DOHH2 (cell line): ENCODE measurements around the gene SLC13A2.

Experiments
- H3F3A ChIP-seq: fragments of 200-600 bp; sonication (generic), shearing (Covaris generic); 2 replicates; pipeline ENCODE4 v1.6.0; 2016; ENCODE audit warnings: antibody characterized with exemption, mild to moderate bottlenecking; ENCODE audit not compliant: control insufficient read depth, insufficient read depth
- H3K27ac ChIP-seq: fragments of 200-600 bp; sonication (generic); 2 replicates; pipeline ENCODE4 v1.5.1; 2014; ENCODE audit warnings: low read depth, mild to moderate bottlenecking, low read length, moderate library complexity
- H3K27me3 ChIP-seq: fragments of 200-600 bp; sonication (generic); 2 replicates; pipeline ENCODE4 v1.6.1; 2014; ENCODE audit warnings: mild to moderate bottlenecking, low read length, mixed read lengths; ENCODE audit not compliant: control insufficient read depth
- H3K36me3 ChIP-seq: fragments of 200-600 bp; sonication (generic); 2 replicates; pipeline ENCODE4 v1.6.1; 2014; ENCODE audit warnings: mild to moderate bottlenecking, low read length, moderate library complexity, mixed read lengths; ENCODE audit not compliant: control insufficient read depth
- H3K4me1 ChIP-seq: fragments of 200-600 bp; sonication (generic); 2 replicates; pipeline ENCODE4 v1.6.1; 2014; ENCODE audit warnings: mild to moderate bottlenecking, low read length, mixed read lengths; ENCODE audit not compliant: control insufficient read depth
- H3K4me2 ChIP-seq: fragments of 200-600 bp; sonication (generic); 2 replicates; pipeline ENCODE4 v1.6.0; 2014; ENCODE audit warnings: mild to moderate bottlenecking, low read length, moderate library complexity
- H3K4me3 ChIP-seq: fragments of 200-600 bp; sonication (generic); 2 replicates; pipeline ENCODE4 v1.5.1; 2014; ENCODE audit warnings: mild to moderate bottlenecking, low read length, mixed read lengths
- H3K79me2 ChIP-seq: fragments of 200-600 bp; sonication (generic); 2 replicates; pipeline ENCODE4 v1.6.1; 2014; ENCODE audit warnings: mild to moderate bottlenecking, low read length, mixed read lengths; ENCODE audit not compliant: control insufficient read depth
- H3K9me2 ChIP-seq: fragments of 200-600 bp; sonication (generic); replicated peaks from 2 replicates; pipeline ENCODE4 v1.6.1; 2014; ENCODE audit warnings: mild to moderate bottlenecking, low read length, mixed read lengths; ENCODE audit not compliant: control insufficient read depth
- H3K9me3 ChIP-seq: fragments of 200-600 bp; sonication (generic); 2 replicates; pipeline ENCODE4 v1.6.1; 2014; ENCODE audit warnings: antibody characterized with exemption, low read length, mixed read lengths; ENCODE audit not compliant: control insufficient read depth, insufficient read depth
- H4K20me1 ChIP-seq: fragments of 200-600 bp; sonication (generic); 2 replicates; pipeline ENCODE4 v1.6.0; 2014; ENCODE audit warnings: low read depth, mild to moderate bottlenecking, antibody characterized with exemption, low read length, moderate library complexity; ENCODE audit not compliant: control insufficient read depth, insufficient read depth
- CTCF ChIP-seq: fragments of 200-600 bp; sonication (generic); IDR thresholded peaks from one replicate; pipeline ENCODE4 v1.5.1; 2014; ENCODE audit warnings: antibody characterized with exemption, mild to moderate bottlenecking, low read depth, low read length; ENCODE audit not compliant: poor library complexity, severe bottlenecking
- EZH2phosphoT487 ChIP-seq: fragments of 200-600 bp; sonication (generic); IDR thresholded peaks from 2 replicates; pipeline ENCODE4 v1.6.1; 2017; ENCODE audit warnings: borderline replicate concordance, mild to moderate bottlenecking, antibody characterized with exemption, low read length, moderate library complexity, mixed read lengths

Gene SLC13A2

DNA sequence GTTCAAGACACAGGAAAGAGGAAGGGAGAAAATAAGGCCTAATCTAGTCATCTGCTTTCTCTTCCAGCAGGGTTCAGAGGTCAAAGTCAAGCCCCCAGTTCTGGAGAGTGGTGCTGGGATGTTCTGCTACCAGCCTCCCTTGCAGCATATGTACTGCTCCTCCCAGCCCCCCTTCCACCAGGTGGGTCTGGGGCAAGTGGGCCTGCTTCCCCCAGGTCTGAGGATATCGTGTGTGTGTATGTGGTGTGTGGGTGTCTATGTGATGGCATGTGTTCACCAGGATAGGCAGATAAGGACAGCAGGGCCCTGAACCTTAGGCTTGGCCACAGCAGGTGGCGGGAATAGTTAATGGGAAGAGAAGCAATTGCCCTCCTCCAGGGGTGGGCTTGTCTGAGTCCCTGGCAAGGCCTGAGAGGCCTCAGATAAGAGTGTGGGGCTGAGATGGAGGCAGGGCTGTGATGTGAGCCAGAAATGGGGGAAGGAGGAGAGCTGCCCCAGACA is 53.8 kb downstream of the SLC13A2 start:
- no peaks in the 10 kb centered on the region for H3K9me2 ChIP-seq
- no peak for TF ChIP-seq CTCF
- TF ChIP-seq EZH2phosphoT487, result no peak
- peaks cover 5% of the 10 kb centered on the region; the same call in 1 of the 2 replicates for H3K27me3 ChIP-seq
- H3K79me2 ChIP-seq, result no peaks in the 10 kb centered on the region
- no peak overlapping the region for H3K27ac ChIP-seq
- H4K20me1 ChIP-seq, result no peaks in the 10 kb centered on the region
- no peak overlapping the region for H3K4me3 ChIP-seq
- H3K4me2 ChIP-seq, result no peak overlapping the region
- H3K9me3 ChIP-seq, result no peaks in the 10 kb centered on the region
- H3K36me3 ChIP-seq, result no peaks in the 10 kb centered on the region
- H3F3A ChIP-seq, result no peaks in the 10 kb centered on the region
- H3K4me1 ChIP-seq, result no peaks in the 10 kb centered on the region

DNA sequence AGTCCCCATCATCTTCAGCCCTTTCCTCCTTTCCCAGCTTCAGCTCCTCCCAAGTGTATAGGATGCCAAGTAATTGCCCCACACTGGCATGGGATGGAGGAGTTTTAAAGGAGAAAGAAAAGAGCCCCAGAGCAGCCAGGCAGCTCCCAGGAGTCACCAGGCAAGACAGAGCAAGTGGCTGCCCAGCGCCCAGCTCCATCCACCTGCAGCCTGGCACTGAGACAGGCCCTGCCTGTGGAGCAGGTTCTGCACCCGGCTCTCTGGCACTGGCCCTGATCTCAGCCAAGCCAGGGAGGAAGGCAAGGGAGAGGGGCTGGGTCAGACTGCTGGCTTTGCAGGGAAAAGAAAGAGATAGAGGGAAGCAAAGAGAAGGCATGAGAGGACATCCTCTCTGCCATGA is 54.4 kb downstream of the SLC13A2 start:
- no peaks in the 10 kb centered on the region for H3K4me1 ChIP-seq
- no peaks in the 10 kb centered on the region for H3F3A ChIP-seq
- H3K9me2 ChIP-seq, result no peaks in the 10 kb centered on the region
- no peak overlapping the region for H3K4me2 ChIP-seq
- H3K4me3 ChIP-seq, result no peak overlapping the region
- H3K79me2 ChIP-seq, result no peaks in the 10 kb centered on the region
- H3K27ac ChIP-seq, result no peak overlapping the region
- TF ChIP-seq CTCF (no peak), EZH2phosphoT487 (no peak)
- H3K36me3 ChIP-seq, result no peaks in the 10 kb centered on the region
- H4K20me1 ChIP-seq, result no peaks in the 10 kb centered on the region
- H3K27me3 ChIP-seq, result peaks cover 5% of the 10 kb centered on the region; the same call in 1 of the 2 replicates
- H3K9me3 ChIP-seq, result no peaks in the 10 kb centered on the region

DNA sequence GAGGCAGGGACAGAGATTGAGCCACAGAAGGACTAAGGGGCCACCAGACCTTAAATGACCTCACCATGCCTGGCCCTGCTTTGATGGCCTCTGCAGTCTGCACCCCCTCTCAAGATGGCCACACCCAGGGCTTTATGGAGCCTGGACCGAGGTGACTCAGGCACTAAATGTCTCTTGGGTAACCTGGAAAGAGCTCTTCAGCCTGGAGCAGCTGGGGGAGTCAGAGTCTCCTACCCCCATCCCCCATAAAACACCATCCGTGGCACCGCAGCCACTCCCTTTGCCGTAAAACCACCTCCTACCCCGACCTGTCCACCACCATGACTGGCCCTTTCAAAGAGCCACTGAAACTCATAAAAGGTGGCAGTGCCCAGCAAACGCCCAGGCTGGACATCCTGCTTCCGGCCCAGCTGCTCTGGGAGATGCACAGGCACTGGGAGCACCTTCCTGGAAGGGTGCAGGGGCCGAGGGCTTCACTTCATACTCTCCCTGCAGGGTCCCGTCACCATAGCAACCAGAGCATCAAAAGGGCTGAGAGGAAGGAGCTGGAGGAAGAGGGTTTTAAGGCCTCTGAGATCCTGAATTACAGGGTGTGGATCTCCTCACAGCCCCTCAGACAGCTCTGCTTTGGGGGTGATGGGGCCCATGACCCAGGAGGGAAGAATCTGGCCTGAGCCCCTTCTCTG is 55.0 kb downstream of the SLC13A2 start:
- Histone ChIP-seq H3K4me1 (no peaks in the 10 kb centered on the region), H3K79me2 (no peaks in the 10 kb centered on the region), H3K36me3 (no peaks in the 10 kb centered on the region), H3K9me2 (no peaks in the 10 kb centered on the region), H4K20me1 (no peaks in the 10 kb centered on the region), H3F3A (no peaks in the 10 kb centered on the region), H3K27ac (no peak overlapping the region), H3K27me3 (peaks cover 5% of the 10 kb centered on the region; the same call in 1 of the 2 replicates), H3K9me3 (no peaks in the 10 kb centered on the region), H3K4me2 (no peak overlapping the region), H3K4me3 (no peak overlapping the region)
- TF ChIP-seq CTCF (no peak), EZH2phosphoT487 (no peak)
